Natural killer cell treated with Interleukin-12 subunit alpha and Interleukin-12 subunit beta and Interleukin-15 and Interleukin-18, amount 100 ng/mL, for 72 hours (primary cell): Measurements from ENCODE around the gene ARSD. TPM values are rescaled to one million over a fixed set of nuclear protein-coding genes. Genes with fewer than 3 reads are reported as not detected.
"Not testable (repeated sequence)": the region's sequence is repeated elsewhere in the genome, so short reads cannot be mapped to it uniquely, and the experiment has no call there.

Experiments used
- ATAC-seq, 2 donors: fragments of 150-1000 bp; cut with Tn5 transposase in 1 of 2; sonication (Bioruptor Pico), chemical (Tn5 transposase) in 1 of 2; 2 replicates each; pipeline ENCODE4 v1.10.0; 2021
- DNase-seq: peaks from one replicate; pipeline ENCODE4 v3.0.0; 2022; ENCODE audit warnings: low spot score
- H3K27ac Mint-ChIP-seq, 2 donors: 1 replicate in 1 of 2; 2 replicates in 1 of 2; pipeline ENCODE4 v1.8.0; 2022; ENCODE audit warnings: mixed read lengths in 2 of 2, mild to moderate bottlenecking in 1 of 2, moderate library complexity in 1 of 2
- H3K27me3 Mint-ChIP-seq, 2 donors: 1 replicate in 1 of 2; 2 replicates in 1 of 2; pipeline ENCODE4 v1.8.0; 2022; ENCODE audit warnings: mixed read lengths in 2 of 2
- H3K36me3 Mint-ChIP-seq: one replicate; pipeline ENCODE4 v1.8.0; 2022; ENCODE audit warnings: mixed read lengths
- H3K4me1 Mint-ChIP-seq, 2 donors: 1 replicate in 1 of 2; 2 replicates in 1 of 2; pipeline ENCODE4 v1.8.0; 2022; ENCODE audit warnings: low read depth in 2 of 2, mixed read lengths in 2 of 2, mild to moderate bottlenecking in 1 of 2
- H3K4me3 Mint-ChIP-seq: one replicate; pipeline ENCODE4 v1.8.0; 2022; ENCODE audit warnings: mixed read lengths
- H3K9me3 Mint-ChIP-seq: 2 replicates; pipeline ENCODE4 v1.8.0; 2022; ENCODE audit warnings: mixed read lengths
- total RNA-seq, 2 donors: library from RNA; stranded (reverse); gene quantifications; one replicate each; pipeline ENCODE4 v1.2.3, GENCODE V29; 2022

Gene ARSD
- total RNA-seq, 2 donors from 2014 or later: 4.0 to 17.0 TPM

DNA sequence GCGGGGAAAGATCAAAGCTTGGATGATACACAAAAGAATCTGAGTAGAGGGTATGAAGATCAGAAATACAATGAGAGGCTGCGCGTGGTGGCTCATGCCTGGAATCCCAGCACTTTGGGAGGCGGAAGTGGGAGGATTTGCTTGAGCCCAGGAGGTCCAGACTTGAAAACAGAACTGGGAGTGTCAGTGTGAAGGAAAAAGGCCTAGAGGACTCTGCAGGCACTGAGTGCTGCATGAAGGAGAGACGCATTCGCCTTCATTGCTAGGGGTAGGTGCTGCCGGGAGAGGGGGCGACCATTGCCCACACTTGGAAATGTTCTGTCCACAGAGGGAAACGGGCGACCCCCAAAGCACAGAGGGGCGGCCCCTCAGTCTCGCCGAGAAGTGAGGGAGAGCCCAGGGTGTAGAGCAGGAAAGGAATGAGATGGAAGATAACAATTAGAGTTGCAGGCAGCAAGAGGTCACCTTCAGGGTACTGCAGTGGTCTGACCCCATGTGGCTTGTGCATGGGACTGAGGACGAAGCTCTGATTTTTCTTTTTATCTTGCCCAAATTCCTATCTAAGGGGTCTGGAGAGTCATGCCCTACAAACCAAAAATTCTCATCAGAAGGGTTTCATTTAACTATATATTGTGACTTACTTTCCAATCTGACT is 31.8 kb upstream of the ARSD start:
- H3K9me3 Mint-ChIP-seq: no peaks in the 10 kb centered on the region
- no peak overlapping the region for H3K27ac Mint-ChIP-seq
- ATAC-seq: peak in 1 of 2 donors; percentile 36
- no peaks in the 10 kb centered on the region for H3K4me1 Mint-ChIP-seq
- H3K27me3 Mint-ChIP-seq: peaks cover 0 to 25% of the 10 kb centered on the region in 2 donors
- no peaks in the 10 kb centered on the region for H3K36me3 Mint-ChIP-seq
- DNase-seq: no peak
- no peak overlapping the region for H3K4me3 Mint-ChIP-seq

DNA sequence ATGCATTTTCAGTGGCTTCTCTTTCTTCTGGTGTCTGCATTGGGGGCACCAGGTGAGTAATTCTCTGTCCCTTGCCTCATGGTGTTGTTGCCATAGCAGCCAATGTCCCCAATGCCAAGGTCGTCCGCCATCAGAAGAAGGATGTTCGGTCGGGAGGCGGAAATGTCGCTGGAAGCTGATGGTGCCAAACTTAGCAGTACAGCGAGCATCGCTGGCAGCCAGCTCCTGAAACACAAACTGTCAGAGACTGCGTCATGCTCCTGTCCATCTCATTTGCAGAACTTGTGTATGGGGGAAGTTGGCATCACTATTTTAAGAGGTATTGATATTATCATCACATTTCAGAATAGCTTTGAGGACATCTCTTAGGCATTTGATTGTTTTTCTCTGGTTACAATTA is 29.1 kb upstream of the ARSD start:
- Mint-ChIP-seq H3K4me1 (no peaks in the 10 kb centered on the region), H3K9me3 (no peaks in the 10 kb centered on the region), H3K27ac (no peak overlapping the region), H3K4me3 (no peak overlapping the region), H3K36me3 (no peaks in the 10 kb centered on the region), H3K27me3 (peaks cover 0 to 35% of the 10 kb centered on the region in 2 donors)
- DNase-seq (no peak), ATAC-seq (no peak)

DNA sequence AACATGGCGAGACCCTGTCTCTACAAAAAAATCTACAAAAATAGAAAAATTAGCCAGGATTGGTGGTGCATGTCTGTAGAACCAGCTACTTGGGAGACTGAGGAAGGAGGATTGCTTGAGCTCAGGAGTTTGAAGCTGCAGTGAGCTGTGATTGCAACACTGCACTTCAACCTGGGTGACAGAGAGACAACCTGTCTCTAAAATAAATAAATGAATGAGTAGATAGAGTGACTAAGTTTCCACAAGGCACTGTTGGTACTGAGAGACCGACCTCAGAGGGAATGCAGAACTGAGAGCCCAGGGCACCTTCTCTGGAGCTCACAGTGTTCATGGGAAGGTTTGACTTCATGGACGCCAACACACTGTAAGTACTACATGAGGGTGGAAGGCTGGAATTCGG is 26.7 kb upstream of the ARSD start:
- Mint-ChIP-seq H3K9me3 (no peaks in the 10 kb centered on the region), H3K36me3 (no peaks in the 10 kb centered on the region), H3K27me3 (peaks cover 0 to 25% of the 10 kb centered on the region in 2 donors), H3K4me3 (no peak overlapping the region), H3K27ac (no peak overlapping the region), H3K4me1 (no peaks in the 10 kb centered on the region)
- ATAC-seq (no peak), DNase-seq (no peak)

DNA sequence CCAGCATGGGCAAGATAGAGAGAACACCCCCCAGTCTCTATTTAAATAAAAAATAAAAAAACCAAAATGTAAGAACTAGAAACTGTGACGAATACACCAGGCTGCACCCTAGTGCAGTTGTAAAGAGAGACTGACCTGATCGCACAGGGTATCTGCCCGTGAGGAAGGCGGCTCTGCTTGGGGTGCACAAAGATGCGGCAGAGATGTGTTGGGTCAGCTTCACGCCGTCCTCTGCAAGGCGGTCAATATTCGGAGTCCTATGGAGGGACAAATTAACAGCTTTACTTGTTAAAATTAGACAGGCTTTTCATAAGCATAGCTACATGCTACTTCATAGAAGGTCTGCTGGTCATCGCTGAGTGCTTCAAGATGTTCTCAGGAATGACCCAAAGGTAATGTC is 26.1 kb upstream of the ARSD start:
- Mint-ChIP-seq H3K27ac (no peak overlapping the region), H3K27me3 (peaks cover 0 to 19% of the 10 kb centered on the region in 2 donors), H3K4me1 (no peaks in the 10 kb centered on the region), H3K36me3 (no peaks in the 10 kb centered on the region), H3K4me3 (no peak overlapping the region), H3K9me3 (no peaks in the 10 kb centered on the region)
- DNase-seq (no peak), ATAC-seq (no peak)

DNA sequence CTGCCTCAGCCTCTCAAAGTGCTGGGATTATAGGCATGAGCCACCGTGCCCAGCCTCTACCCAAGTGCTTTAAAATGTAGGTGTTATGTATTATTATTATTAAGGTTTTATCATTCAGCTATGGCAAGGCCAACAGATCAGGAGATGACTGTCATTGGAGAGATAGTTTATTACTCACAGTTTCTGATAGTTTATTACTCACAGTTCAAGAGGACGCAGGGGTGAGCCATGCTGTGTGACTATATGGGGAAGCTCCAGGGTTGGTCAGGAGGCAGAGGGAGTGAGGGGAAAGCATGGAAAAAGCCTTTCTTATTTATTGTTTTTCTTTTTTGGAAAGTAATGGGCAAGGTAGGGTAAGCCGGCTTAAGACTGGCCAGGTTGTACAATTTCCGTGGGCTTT is 25.4 kb upstream of the ARSD start:
- no peak overlapping the region for H3K27ac Mint-ChIP-seq
- no peak overlapping the region for H3K4me3 Mint-ChIP-seq
- no peaks in the 10 kb centered on the region for H3K9me3 Mint-ChIP-seq
- no peak for DNase-seq
- peaks cover 0 to 15% of the 10 kb centered on the region in 2 donors for H3K27me3 Mint-ChIP-seq
- no peaks in the 10 kb centered on the region for H3K4me1 Mint-ChIP-seq
- H3K36me3 Mint-ChIP-seq: no peaks in the 10 kb centered on the region
- no peak for ATAC-seq

DNA sequence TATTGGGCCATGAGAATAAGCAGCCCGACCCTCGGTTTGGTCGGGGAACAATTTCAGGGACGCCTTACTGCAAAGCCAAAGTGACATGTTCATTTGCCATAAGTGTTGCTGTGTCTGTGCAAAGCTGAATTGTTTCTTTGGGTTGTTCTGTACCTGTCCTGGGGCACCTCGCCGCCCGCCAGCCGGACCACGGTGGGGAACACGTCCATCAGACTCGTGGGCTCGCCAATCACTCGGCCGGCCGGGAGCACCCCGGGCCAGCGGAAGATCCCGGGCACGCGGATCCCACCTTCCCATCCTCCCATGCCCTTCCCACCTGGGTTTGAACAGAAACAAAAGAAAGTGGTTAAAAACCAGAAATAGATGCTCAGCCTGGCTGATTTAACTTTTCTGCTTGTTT is 8.8 kb upstream of the ARSD start:
- not testable (repeated sequence) for H3K9me3 Mint-ChIP-seq, DNase-seq, H3K27ac Mint-ChIP-seq, H3K36me3 Mint-ChIP-seq, ATAC-seq, H3K4me1 Mint-ChIP-seq, H3K4me3 Mint-ChIP-seq
- peaks cover 0 to 19% of the 10 kb centered on the region in 2 donors for H3K27me3 Mint-ChIP-seq

DNA sequence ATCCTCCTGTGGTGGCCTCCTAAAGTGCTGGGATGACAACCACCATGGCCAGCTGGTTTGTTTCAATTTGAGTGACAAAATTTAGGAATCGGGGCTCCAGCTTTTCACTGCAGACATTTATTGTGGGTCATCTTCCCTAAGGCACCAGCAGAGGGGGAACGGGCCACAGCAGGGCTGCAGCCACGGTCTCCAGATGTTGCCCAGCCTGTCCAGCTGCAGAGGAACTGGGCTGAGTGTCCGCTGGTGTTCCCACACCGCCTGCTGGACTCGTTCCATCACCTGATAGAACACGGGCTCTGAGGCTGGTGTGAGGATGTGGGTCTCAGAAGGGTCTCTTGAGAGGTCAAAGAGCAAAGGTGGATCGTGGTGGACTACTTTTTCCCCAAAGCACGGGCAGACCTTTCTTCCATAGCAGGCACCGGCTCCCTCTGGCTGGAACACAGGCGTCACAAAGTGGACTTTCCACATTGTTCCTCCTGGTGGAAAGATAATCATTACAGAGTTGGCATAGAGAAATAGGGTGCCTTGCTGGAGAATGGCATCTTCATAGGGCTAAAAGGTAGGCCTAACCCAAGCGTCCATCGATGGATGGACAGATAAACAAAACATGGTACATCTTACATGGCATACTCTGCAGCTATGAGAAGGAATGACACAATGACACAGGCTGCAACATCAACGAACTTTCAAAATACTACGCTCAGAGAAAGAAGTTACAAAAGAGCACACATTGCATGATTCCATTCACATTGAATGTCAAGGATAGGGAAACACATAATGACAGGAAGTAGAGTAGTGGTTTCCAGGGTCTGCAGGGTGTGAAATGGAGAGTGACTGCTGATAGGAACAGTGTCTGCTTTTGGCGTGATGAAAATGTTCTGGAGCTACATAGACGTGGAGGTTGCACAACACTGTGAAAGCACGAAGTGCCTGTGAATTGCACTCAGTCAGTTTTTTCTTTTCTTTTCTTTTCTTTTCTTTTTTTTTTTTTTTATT is 5.9 kb upstream of the ARSD start:
- peaks cover 4% of the 10 kb centered on the region for H3K36me3 Mint-ChIP-seq
- H3K27me3 Mint-ChIP-seq: peaks cover 0 to 22% of the 10 kb centered on the region in 2 donors
- H3K9me3 Mint-ChIP-seq: no peaks in the 10 kb centered on the region
- DNase-seq (no peak), ATAC-seq (peak in 1 of 2 donors; percentile 55)
- peaks cover 4 to 9% of the 10 kb centered on the region in 2 donors for H3K4me1 Mint-ChIP-seq
- no peak overlapping the region for H3K4me3 Mint-ChIP-seq
- no peak overlapping the region for H3K27ac Mint-ChIP-seq

DNA sequence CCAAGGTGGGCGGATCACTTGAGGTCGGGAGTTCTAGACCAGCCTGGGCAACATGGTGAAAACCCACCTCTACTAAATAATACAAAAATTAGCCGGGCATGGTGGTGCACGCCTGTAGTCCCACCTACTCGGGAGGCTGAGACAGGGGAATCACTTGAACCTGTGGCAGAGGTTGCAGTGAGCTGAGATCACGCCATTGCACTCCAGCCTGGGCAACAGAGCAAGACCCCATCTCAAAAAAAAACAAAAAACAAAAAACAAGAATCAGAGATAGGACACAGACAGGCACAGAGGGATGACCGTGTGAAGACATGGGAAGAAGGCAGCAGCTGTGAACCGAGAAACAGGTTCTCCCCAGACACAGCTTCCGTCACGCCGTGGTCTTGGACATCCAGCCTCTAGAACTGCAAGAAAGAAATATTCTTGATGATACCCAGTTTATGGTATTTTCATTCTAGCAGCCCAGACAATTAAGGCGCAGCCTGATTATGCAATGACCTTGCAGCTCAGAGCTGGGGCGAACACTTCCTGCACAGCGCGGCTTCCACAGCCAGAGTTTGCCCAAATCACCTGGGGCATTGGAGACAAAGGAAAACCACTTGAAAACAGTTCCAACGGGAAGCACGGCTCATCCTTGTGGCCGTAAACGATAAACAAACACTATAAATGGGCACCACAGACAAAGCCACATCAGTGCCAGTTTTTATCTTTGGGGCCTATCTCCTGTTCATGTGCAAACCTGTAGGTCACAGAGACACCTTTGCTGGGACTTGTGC is 4.2 kb upstream of the ARSD start:
- ATAC-seq (no peak), DNase-seq (no peak)
- Mint-ChIP-seq H3K9me3 (no peaks in the 10 kb centered on the region), H3K36me3 (peaks cover 4% of the 10 kb centered on the region), H3K27me3 (peaks cover 0 to 17% of the 10 kb centered on the region in 2 donors), H3K4me1 (peaks cover 5 to 9% of the 10 kb centered on the region in 2 donors), H3K27ac (no peak overlapping the region), H3K4me3 (no peak overlapping the region)

DNA sequence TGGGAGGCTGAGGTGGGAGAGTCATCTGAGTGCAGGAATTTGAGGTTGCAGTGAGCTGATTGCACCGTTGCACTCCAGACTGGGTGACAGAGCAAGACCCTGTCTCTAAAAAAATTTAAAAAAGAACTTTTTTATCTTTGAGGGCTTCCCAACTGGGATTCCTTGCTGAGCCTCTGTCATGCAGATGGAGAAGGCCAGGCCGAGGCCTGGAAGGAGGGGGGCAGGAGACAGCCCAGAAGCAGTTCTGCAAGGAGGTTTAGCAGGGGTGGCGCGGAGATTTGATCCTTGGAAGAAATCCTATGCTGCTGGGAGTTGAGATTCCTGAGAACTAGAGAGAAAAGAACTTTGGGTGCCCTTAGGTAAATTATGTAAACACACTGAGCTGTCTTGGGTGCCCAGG is 2.5 kb upstream of the ARSD start:
- Mint-ChIP-seq H3K4me3 (no peak overlapping the region), H3K9me3 (no peaks in the 10 kb centered on the region), H3K36me3 (peaks cover 4% of the 10 kb centered on the region), H3K27ac (no peak overlapping the region), H3K27me3 (peaks cover 0 to 13% of the 10 kb centered on the region in 2 donors), H3K4me1 (peaks cover 5 to 16% of the 10 kb centered on the region in 2 donors)
- ATAC-seq: no peak
- DNase-seq: no peak

DNA sequence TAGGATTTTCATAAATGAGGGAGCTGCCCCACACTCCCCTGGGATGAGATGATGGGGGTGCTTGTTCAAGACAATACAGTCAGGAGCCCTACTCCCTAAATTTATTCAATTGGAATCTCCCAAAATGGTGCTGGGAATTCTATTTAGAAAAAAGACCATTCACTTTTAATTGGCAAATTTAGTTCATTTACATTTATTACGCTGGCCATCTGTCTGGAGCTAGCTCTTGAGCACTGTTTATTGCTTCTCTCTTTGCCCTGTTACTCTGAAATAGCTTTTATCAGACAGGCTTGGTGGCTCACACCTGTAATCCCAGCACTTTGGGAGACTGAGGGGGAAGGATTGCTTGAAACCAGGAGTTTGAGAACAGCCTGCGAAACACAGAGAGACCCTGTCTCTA is 2.0 kb upstream of the ARSD start:
- H3K27me3 Mint-ChIP-seq: peaks cover 0 to 8% of the 10 kb centered on the region in 2 donors
- ATAC-seq: no peak
- H3K27ac Mint-ChIP-seq: no peak overlapping the region
- H3K36me3 Mint-ChIP-seq: peaks cover 4% of the 10 kb centered on the region
- no peak overlapping the region for H3K4me3 Mint-ChIP-seq
- no peak for DNase-seq
- no peaks in the 10 kb centered on the region for H3K9me3 Mint-ChIP-seq
- peaks cover 5 to 17% of the 10 kb centered on the region in 2 donors for H3K4me1 Mint-ChIP-seq

DNA sequence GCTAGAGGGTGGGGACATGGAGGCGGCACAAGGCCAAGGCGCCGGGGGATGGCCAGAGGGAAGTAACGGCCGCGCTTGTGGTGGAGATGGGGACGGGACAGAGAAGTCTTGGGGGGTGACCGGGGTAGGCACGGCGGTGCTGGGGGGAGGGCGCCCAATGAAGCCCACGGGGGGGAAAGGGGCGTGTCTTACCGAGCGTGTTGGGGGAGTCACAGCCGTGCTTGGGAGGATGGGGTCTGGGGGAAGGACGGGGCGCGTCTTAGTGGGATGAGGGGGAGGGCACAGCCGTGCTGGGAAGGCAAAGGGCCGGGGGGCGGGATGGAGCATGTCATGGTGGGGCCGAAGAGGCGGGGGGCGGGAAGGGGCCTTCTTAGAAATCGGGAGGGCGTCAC is 952 bp downstream of the ARSD start:
- ATAC-seq (peak in 1 of 2 donors; percentile 0), DNase-seq (no peak)
- H3K27ac Mint-ChIP-seq: peak overlapping the region; percentile 16 to 87
- H3K9me3 Mint-ChIP-seq: no peaks in the 10 kb centered on the region
- peak overlapping the region; percentile 80 for H3K4me3 Mint-ChIP-seq
- peaks cover 5 to 13% of the 10 kb centered on the region in 2 donors for H3K4me1 Mint-ChIP-seq
- peaks cover 4% of the 10 kb centered on the region for H3K36me3 Mint-ChIP-seq
- H3K27me3 Mint-ChIP-seq: peaks cover 0 to 2% of the 10 kb centered on the region in 2 donors

DNA sequence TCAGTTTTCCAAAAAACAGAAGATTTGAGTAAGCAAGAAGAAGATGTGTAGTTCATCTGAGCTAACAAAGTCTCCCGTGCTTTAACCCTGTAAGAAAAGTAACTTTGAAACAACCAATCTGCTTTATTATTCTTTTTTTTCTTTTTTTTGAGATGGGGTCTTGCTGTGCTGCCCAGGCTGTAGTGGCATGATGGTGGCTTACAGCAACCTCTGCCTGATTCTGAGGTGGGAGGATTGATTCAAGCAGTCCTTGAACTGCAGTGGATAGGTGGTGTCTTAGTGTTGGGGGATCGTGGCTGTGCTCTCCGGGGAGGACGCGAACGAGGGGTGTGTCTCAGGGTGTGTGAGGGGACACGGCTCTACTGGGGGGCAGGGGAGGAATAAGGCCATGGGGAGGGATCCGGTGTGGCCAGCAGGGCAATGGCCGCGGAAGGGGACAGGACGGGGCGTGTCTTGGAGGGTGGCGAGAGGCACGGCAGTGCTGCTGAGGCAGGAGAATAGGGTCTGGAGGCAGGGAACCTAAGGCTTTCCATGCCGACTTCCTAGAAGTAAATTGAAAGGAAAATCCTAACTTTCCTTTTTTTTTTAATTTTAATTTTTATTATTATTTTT is 2.4 kb downstream of the ARSD start:
- no peak for DNase-seq
- no peaks in the 10 kb centered on the region for H3K9me3 Mint-ChIP-seq
- peaks cover 5 to 16% of the 10 kb centered on the region in 2 donors for H3K4me1 Mint-ChIP-seq
- H3K27me3 Mint-ChIP-seq: peaks cover 0 to 2% of the 10 kb centered on the region in 2 donors
- no peak overlapping the region for H3K27ac Mint-ChIP-seq
- peaks cover 4% of the 10 kb centered on the region for H3K36me3 Mint-ChIP-seq
- ATAC-seq: no peak
- no peak overlapping the region for H3K4me3 Mint-ChIP-seq

DNA sequence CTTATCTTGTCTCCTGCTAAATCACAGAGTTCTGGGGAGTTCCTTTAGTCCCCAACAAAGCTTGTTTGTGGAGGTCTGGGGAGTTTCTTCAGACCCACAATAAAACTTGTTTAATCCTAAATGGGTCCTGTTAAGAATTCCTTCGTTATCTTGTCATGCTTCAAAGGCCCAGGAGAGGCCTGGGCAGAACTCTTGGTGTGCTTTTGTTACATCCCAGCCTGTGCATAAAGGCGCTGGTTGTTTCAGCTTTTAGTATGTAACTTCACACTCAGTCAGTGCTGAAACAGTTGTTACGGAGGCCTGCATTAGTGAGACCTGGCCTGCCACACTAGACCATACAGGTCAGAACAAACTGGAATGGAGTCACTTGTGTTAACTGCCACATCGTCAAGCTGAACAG is 2.9 kb downstream of the ARSD start:
- H3K4me1 Mint-ChIP-seq: peaks cover 5 to 16% of the 10 kb centered on the region in 2 donors
- not testable (repeated sequence) for H3K27ac Mint-ChIP-seq, H3K9me3 Mint-ChIP-seq, H3K27me3 Mint-ChIP-seq, ATAC-seq, H3K4me3 Mint-ChIP-seq, H3K36me3 Mint-ChIP-seq, DNase-seq
